ENCODE measurements around the gene CTDNEP1.
A peak's percentile ranks its signal among the peaks of the same experiment; 100 is the strongest.

CTDNEP1 gene

DNA sequence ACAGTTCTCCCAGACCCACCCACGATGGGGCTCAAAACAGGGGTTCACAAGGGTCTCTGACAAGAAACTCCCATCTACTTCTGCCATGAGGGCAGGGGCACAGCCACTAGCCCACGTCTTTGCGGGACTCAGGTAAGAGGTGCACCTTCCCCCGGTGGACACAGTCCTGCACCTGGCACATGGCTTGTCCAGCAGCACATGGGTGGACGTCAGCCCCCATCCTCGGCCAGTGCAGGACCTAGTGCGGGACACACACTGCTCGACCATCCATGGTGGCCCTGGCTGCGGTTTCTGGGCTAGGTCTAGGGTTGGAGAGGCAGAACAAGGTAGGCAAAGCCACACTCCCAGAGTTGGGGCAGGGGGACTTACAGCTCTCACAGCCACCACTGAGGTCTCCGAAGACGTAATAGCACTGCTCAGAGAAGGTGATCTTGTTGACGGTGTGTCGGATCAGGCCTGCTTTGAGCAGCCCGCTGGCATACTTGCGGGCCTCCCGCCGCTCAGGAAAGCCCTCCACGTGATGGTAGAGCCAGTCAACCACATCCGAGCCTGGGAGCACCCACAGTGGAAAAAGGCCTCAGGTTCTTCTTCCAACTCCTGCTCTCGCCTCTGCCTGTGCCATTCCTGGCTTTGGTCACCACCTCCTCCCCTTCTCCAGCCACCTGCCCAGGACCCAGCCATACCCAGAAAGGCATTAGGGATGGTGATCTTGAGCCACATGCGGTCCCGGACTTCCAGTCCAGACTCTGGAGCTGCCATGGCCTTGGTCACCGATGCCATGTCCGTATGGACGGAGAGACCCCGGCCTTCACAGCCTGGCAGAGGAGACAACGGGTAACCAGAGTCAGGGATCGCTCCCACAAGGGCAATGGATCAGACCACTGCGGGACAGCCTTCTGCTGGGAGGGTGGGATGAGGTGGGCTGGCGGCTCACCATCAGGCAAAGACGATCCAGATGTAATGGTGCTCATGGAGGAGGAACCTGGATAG, 24.5 kb downstream of the CTDNEP1 start:
- no peak for DNase-seq

- no peak for DNase-seq
Observed at GRCh38 chr17:7225711-7226331, 25.7 kb downstream of the CTDNEP1 start.

DNA sequence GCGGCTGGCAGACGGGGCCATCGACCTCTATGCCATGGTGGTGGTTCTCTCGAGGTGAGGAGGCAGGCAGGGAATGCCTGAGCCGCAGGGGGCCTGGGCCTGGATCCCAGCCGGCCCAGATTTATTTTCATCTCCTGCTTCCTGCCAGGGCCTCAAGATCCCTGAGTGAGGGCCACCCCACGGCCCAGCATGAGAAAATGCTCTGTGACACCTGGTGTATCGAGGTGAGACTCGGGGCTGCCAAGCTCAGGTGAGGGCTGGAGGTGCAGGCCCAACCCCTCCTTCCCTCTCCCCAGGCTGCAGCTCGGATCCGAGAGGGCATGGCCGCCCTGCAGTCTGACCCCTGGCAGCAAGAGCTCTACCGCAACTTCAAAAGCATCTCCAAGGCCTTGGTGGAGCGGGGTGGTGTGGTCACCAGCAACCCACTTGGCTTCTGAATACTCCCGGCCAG, 26.8 kb downstream of the CTDNEP1 start:
- DNase-seq: no peak

GRCh38 chr17:7224110-7224509, 27.4 kb downstream of the CTDNEP1 start:
- no peak for DNase-seq

DNA sequence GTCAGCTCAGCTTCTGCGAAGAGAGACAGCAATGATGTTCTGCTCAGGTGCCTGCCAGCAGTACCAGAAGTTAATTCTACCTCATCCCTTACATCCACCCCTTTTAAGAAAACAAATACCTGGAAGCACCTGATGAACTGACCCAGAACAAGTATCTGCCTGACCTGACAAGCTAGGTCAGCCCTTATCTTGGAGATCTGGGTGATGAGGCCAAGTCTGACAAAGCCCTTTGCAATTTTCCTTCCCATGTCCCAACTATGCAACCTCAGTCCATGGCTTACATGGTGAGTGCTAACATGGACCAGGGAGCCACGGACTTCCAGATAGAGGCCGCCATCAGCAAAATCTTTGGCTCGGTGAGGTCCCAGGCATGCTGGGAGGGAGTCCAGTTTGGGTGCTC, 28.2 kb downstream of the CTDNEP1 start:
- no peak for DNase-seq

- no peak for DNase-seq
Observed at GRCh38 chr17:7222972-7223292, 28.6 kb downstream of the CTDNEP1 start.

DNA sequence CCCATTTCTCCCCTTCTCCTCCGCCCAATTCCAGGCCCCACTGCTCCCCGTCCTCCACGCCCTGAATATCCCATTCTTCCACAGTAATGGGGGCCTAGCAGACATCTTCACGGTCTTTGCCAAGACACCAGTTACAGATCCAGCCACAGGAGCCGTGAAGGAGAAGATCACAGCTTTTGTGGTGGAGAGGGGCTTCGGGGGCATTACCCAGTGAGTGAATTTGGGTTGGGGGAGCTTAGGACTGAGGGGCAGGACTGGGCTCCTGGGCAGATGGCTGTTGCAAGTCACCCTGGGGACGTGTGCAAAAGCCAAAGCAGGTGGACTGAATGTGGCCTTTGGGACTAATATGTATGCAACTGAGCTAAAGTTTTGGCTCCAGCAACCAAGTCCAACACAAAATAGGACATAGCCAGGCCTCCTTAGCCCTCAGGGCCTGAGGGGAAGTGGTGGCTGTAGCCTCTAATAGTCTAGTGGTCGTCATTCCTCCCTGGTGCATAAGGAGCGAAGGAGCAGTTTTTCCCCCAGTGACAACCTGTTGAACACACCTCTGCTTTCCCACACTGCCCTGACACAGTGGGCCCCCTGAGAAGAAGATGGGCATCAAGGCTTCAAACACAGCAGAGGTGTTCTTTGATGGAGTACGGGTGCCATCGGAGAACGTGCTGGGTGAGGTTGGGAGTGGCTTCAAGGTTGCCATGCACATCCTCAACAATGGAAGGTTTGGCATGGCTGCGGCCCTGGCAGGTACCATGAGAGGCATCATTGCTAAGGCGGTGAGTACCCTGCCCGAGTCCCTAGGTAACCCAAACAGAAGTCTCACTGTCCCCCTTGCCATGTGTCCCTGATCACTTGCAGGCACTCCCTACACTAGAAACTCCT, 29.2 kb downstream of the CTDNEP1 start:
- no peak for DNase-seq

DNA sequence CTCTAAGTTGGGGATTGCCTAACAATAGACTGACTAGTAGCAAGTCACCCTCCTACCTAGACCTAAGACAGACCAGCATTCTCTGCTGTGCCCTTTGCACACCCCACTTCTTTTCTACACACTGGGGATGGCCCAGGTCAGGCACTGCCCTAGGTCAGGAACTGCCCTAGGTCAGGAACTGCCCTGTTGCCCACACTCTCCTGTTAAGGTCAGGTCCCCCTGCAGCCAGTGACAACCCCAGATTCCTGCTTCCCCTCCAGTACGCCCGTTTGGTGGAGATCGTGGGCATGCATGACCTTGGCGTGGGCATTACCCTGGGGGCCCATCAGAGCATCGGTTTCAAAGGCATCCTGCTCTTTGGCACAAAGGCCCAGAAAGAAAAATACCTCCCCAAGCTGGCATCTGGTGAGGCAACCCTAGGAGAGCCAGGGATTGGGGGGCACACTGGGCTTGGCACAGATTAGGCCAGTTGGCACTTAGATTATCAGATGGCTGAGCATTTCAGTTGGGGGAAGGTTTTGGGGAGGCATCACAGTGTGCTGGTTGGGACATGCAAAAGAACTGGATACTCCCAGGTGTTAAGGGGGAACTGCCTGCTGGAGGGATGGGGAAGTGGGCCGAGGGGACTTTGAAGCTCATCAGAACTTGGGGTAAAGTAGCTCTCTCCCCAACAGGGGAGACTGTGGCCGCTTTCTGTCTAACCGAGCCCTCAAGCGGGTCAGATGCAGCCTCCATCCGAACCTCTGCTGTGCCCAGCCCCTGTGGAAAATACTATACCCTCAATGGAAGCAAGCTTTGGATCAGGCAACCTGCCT, 30.0 kb downstream of the CTDNEP1 start:
- no peak for DNase-seq

GRCh38 chr17:7220593-7221277, 30.8 kb downstream of the CTDNEP1 start:
- peak; percentile 17 for DNase-seq

DNA sequence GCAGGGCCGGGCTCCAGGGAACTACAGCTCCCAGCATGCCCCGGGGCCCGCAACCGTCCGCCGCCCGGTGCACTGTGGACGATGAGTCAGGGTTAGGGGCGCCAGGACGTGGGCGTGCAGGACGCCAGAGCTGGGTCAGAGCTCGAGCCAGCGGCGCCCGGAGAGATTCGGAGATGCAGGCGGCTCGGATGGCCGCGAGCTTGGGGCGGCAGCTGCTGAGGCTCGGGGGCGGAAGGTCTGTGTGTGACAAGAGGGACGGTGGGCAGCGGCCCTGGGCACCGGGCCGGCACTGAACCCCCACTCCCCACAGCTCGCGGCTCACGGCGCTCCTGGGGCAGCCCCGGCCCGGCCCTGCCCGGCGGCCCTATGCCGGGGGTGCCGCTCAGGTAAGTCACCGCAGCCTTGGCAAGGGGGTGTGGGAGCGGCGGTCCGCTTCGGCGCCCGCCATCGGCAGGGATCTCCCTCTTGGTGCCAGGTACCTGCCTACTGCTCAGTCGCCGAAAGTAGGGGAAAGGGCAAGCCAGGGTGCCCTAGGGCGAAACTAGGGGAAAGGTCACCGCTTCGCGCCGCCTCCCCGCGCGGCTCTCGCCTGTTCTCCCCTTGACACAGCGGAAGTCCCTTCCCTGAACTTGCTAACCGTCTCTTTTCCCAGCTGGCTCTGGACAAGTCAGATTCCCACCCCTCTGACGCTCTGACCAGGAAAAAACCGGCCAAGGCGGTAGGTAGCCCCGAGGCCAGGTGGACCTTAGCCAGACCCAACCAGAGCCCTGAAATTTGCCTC, 31.5 kb downstream of the CTDNEP1 start, which contains the start of the genes ACADVL and DLG4:
TSS of gene ACADVL (plus strand) at position 127 of the 781 bp plus-strand sequence. CDS start at position 174, 47 bp downstream.
TSS of gene DLG4 (minus strand) at position 25 of the 781 bp plus-strand sequence.
- DNase-seq: no peak

DNA sequence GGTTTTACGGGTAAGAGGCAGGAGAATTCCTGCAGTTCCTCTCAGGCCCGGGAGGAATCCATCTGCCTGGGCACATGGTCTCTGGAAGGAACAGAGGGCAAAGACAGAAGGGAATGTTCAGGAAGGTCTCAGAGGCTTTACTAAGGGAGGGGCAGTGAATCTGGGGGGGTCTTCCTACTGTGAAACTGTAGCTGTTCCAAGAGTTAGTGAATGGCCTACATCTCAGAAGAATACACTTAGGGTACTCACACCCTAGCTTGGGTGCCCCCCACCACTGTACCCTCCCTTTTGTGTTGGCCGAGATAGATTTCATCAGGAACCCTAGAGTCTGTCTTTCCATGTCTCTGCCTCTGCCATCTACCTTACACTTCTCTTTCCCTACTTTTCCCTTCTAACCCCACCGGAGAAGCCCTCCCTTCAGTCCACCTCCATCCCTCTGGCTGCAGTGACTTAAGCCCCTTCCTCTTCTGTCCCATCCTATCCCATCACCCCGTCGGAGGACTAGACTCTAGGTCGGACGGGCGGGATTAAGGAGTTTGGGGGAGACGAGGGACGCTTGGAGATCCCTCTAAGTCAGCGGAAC, 32.2 kb downstream of the CTDNEP1 start:
- DNase-seq: peak; percentile 72

GRCh38 chr17:7218758-7219157, 32.8 kb downstream of the CTDNEP1 start:
- DNase-seq: no peak

GRCh38 chr17:7218166-7218565, 33.4 kb downstream of the CTDNEP1 start:
- DNase-seq: no peak

GRCh38 chr17:7217113-7217987, 34.2 kb downstream of the CTDNEP1 start:
- DNase-seq: peak; percentile 57

- DNase-seq: no peak
Observed at GRCh38 chr17:7216242-7217112, 35.1 kb downstream of the CTDNEP1 start.

- DNase-seq: no peak
Observed at GRCh38 chr17:7215652-7216180, 35.8 kb downstream of the CTDNEP1 start.

- no peak for DNase-seq
Observed at GRCh38 chr17:7215136-7215638, 36.3 kb downstream of the CTDNEP1 start.
